Measurements from ENCODE around the gene MACROD2.

MACROD2 gene

GRCh38 chr20:14816471-14816870, 821.2 kb downstream of the MACROD2 start:
- FAIRE-seq (no peak), DNase-seq (ENCODE audit: extremely low spot score, insufficient read length, low read depth) (no peak)

GRCh38 chr20:14817101-14817500, 821.8 kb downstream of the MACROD2 start:
- DNase-seq (ENCODE audit: extremely low spot score, insufficient read length, low read depth) (no peak), FAIRE-seq (no peak)

- no peak for FAIRE-seq
- DNase-seq (ENCODE audit: extremely low spot score, insufficient read length, low read depth) = no peak
These were observed 825.5 kb downstream of the MACROD2 start for GRCh38 chr20:14820771-14821170.

GRCh38 chr20:14821251-14821650, 825.9 kb downstream of the MACROD2 start:
- FAIRE-seq (no peak), DNase-seq (ENCODE audit: extremely low spot score, insufficient read length, low read depth) (no peak)

GRCh38 chr20:14824996-14825395, 829.7 kb downstream of the MACROD2 start:
- FAIRE-seq (no peak), DNase-seq (ENCODE audit: extremely low spot score, insufficient read length, low read depth) (no peak)

GRCh38 chr20:14826543-14827313, 831.4 kb downstream of the MACROD2 start:
- FAIRE-seq = no peak

GRCh38 chr20:14828459-14828858, 833.1 kb downstream of the MACROD2 start:
- DNase-seq (ENCODE audit: extremely low spot score, insufficient read length, low read depth) (no peak), FAIRE-seq (no peak)

More at GRCh38 chr20:14826543-14827313, 831.4 kb downstream of the MACROD2 start:
- no peak for DNase-seq (ENCODE audit: extremely low spot score, insufficient read length, low read depth)

GRCh38 chr20:14829906-14830305, 834.6 kb downstream of the MACROD2 start:
- no peak for DNase-seq (ENCODE audit: extremely low spot score, insufficient read length, low read depth)
- no peak for FAIRE-seq

GRCh38 chr20:14830466-14830865, 835.1 kb downstream of the MACROD2 start:
- DNase-seq (ENCODE audit: extremely low spot score, insufficient read length, low read depth) (peak; percentile 39), FAIRE-seq (peak; percentile 88)

- FAIRE-seq = peak; percentile 24
- no peak for DNase-seq (ENCODE audit: extremely low spot score, insufficient read length, low read depth)
These were observed 835.6 kb downstream of the MACROD2 start for GRCh38 chr20:14830899-14831298.

GRCh38 chr20:14832630-14833029, 837.3 kb downstream of the MACROD2 start:
- FAIRE-seq (peak; percentile 91), DNase-seq (ENCODE audit: extremely low spot score, insufficient read length, low read depth) (no peak)

GRCh38 chr20:14838663-14839628, 843.6 kb downstream of the MACROD2 start:
- no peak for DNase-seq (ENCODE audit: extremely low spot score, insufficient read length, low read depth)
- FAIRE-seq = peak; percentile 54

- DNase-seq (ENCODE audit: extremely low spot score, insufficient read length, low read depth) (no peak), FAIRE-seq (no peak)
These were observed 850.2 kb downstream of the MACROD2 start for GRCh38 chr20:14845199-14846160.

GRCh38 chr20:14848806-14849205, 853.5 kb downstream of the MACROD2 start:
- FAIRE-seq (no peak), DNase-seq (ENCODE audit: extremely low spot score, insufficient read length, low read depth) (no peak)

- DNase-seq (ENCODE audit: extremely low spot score, insufficient read length, low read depth) (no peak), FAIRE-seq (peak; percentile 70)
These were observed 857.8 kb downstream of the MACROD2 start for GRCh38 chr20:14853079-14853478.

GRCh38 chr20:14855171-14855570, 859.9 kb downstream of the MACROD2 start:
- FAIRE-seq (no peak), DNase-seq (ENCODE audit: extremely low spot score, insufficient read length, low read depth) (no peak)

- DNase-seq (ENCODE audit: extremely low spot score, insufficient read length, low read depth) = no peak
- FAIRE-seq = no peak
These were observed 864.3 kb downstream of the MACROD2 start for GRCh38 chr20:14859627-14860026.

GRCh38 chr20:14860410-14860814, 865.1 kb downstream of the MACROD2 start:
- FAIRE-seq (no peak), DNase-seq (ENCODE audit: extremely low spot score, insufficient read length, low read depth) (no peak)

GRCh38 chr20:14861028-14861699, 865.8 kb downstream of the MACROD2 start:
- FAIRE-seq = no peak
- DNase-seq (ENCODE audit: extremely low spot score, insufficient read length, low read depth) = no peak

All from GM18507 (cell line).